MM.1S (cell line): ENCODE measurements around the gene CEP72.

Source experiments
- DNase-seq: peaks from one replicate; pipeline ENCODE4 v3.0.0-alpha.2; 2015
- H2AFZ ChIP-seq: fragments of 300-600 bp; sonication (generic); 2 replicates; pipeline ENCODE4 v1.6.0; 2016; ENCODE audit warnings: antibody characterized with exemption, low read length
- H3F3A ChIP-seq: fragments of 300-600 bp; sonication (generic); 2 replicates; pipeline ENCODE4 v1.6.1; 2016; ENCODE audit warnings: mild to moderate bottlenecking, antibody characterized with exemption, low read length, moderate library complexity, mixed read lengths; ENCODE audit not compliant: insufficient read depth
- H3K27ac ChIP-seq: fragments of 300-600 bp; sonication (generic); 2 replicates; pipeline ENCODE4 v1.5.1; 2016; ENCODE audit warnings: mild to moderate bottlenecking, low read length
- H3K27me3 ChIP-seq: fragments of 300-600 bp; sonication (generic); replicated peaks from 2 replicates; pipeline ENCODE4 v1.6.0; 2016; ENCODE audit warnings: low read length; ENCODE audit not compliant: insufficient read depth
- H3K36me3 ChIP-seq: fragments of 300-600 bp; sonication (generic); replicated peaks from 2 replicates; pipeline ENCODE4 v1.6.1; 2016; ENCODE audit warnings: mild to moderate bottlenecking, low read length, mixed read lengths; ENCODE audit not compliant: insufficient read depth
- H3K4me1 ChIP-seq: fragments of 300-600 bp; sonication (generic); 2 replicates; pipeline ENCODE4 v1.6.1; 2016; ENCODE audit warnings: low read length, mixed read lengths
- H3K4me2 ChIP-seq: fragments of 300-600 bp; sonication (generic); 2 replicates; pipeline ENCODE4 v1.6.0; 2016; ENCODE audit warnings: low read depth, low read length
- H3K4me3 ChIP-seq: fragments of 300-600 bp; sonication (generic); 2 replicates; pipeline ENCODE4 v1.5.1; 2016; ENCODE audit warnings: low read length, mixed read lengths
- H3K79me2 ChIP-seq: fragments of 300-600 bp; sonication (generic); 2 replicates; pipeline ENCODE4 v1.6.1; 2016; ENCODE audit warnings: mixed run types, low read length, mixed read lengths
- H3K9ac ChIP-seq: fragments of 300-600 bp; sonication (generic); 2 replicates; pipeline ENCODE4 v1.6.1; 2016; ENCODE audit warnings: low read length, mixed read lengths
- H3K9me2 ChIP-seq: fragments of 300-600 bp; sonication (generic); replicated peaks from 2 replicates; pipeline ENCODE4 v1.6.1; 2016; ENCODE audit warnings: mild to moderate bottlenecking, low read length, mixed read lengths; ENCODE audit not compliant: insufficient read depth
- H3K9me3 ChIP-seq: fragments of 300-600 bp; sonication (generic); replicated peaks from 2 replicates; pipeline ENCODE4 v1.6.1; 2016; ENCODE audit warnings: mild to moderate bottlenecking, low read length, mixed read lengths; ENCODE audit not compliant: insufficient read depth
- H4K20me1 ChIP-seq: fragments of 300-600 bp; sonication (generic); 2 replicates; pipeline ENCODE4 v1.6.1; 2016; ENCODE audit warnings: mild to moderate bottlenecking, low read length, moderate library complexity, mixed read lengths; ENCODE audit not compliant: insufficient read depth
- CTCF ChIP-seq: fragments of 300-600 bp; sonication (generic); IDR thresholded peaks from 2 replicates; pipeline ENCODE4 v1.5.1; 2016; ENCODE audit warnings: antibody characterized with exemption, low read length, mixed read lengths
- EZH2 ChIP-seq: fragments of 300-600 bp; sonication (generic); optimal IDR thresholded peaks from 2 replicates; pipeline ENCODE3; 2017; ENCODE audit warnings: low read depth, mild to moderate bottlenecking, antibody characterized with exemption, low read length, mixed read lengths
- EZH2phosphoT487 ChIP-seq: fragments of 300-600 bp; sonication (generic); IDR thresholded peaks from 2 replicates; pipeline ENCODE4 v1.6.1; 2018; ENCODE audit warnings: antibody characterized with exemption, low read length

The CEP72 gene

GRCh38 chr5:585962-586628 is 26.0 kb upstream of the CEP72 start:
- Histone ChIP-seq H3K4me1 (peaks cover 20% of the 10 kb centered on the region), H3K9me3 (no peaks in the 10 kb centered on the region), H3K36me3 (no peaks in the 10 kb centered on the region), H3K27me3 (no peaks in the 10 kb centered on the region), H3K9ac (no peak overlapping the region), H3K27ac (no peak overlapping the region), H3K9me2 (no peaks in the 10 kb centered on the region), H3K4me2 (no peak overlapping the region), H3F3A (peaks cover 11% of the 10 kb centered on the region), H3K4me3 (no peak overlapping the region), H2AFZ (no peak overlapping the region), H4K20me1 (no peaks in the 10 kb centered on the region), H3K79me2 (no peaks in the 10 kb centered on the region)
- DNase-seq = no peak
- TF ChIP-seq CTCF = no peak
- no peak for TF ChIP-seq EZH2phosphoT487
- TF ChIP-seq EZH2 = no peak

GRCh38 chr5:586751-587285 is 25.3 kb upstream of the CEP72 start:
- H3K4me3 ChIP-seq = no peak overlapping the region
- H2AFZ ChIP-seq = no peak overlapping the region
- H3K79me2 ChIP-seq = no peaks in the 10 kb centered on the region
- H3K27ac ChIP-seq = no peak overlapping the region
- no peaks in the 10 kb centered on the region for H3K27me3 ChIP-seq
- no peaks in the 10 kb centered on the region for H4K20me1 ChIP-seq
- H3K36me3 ChIP-seq = no peaks in the 10 kb centered on the region
- H3K9ac ChIP-seq = no peak overlapping the region
- H3K9me2 ChIP-seq = no peaks in the 10 kb centered on the region
- no peak overlapping the region for H3K4me2 ChIP-seq
- TF ChIP-seq EZH2 = no peak
- no peak for TF ChIP-seq CTCF
- no peak for TF ChIP-seq EZH2phosphoT487
- peaks cover 18% of the 10 kb centered on the region for H3F3A ChIP-seq
- no peaks in the 10 kb centered on the region for H3K9me3 ChIP-seq
- peaks cover 27% of the 10 kb centered on the region for H3K4me1 ChIP-seq
- DNase-seq = no peak

- H3K4me2 ChIP-seq = no peak overlapping the region
- H4K20me1 ChIP-seq = no peaks in the 10 kb centered on the region
- no peaks in the 10 kb centered on the region for H3K36me3 ChIP-seq
- H3K9me2 ChIP-seq = no peaks in the 10 kb centered on the region
- H2AFZ ChIP-seq = no peak overlapping the region
- no peak overlapping the region for H3K4me3 ChIP-seq
- H3K9ac ChIP-seq = no peak overlapping the region
- peaks cover 18% of the 10 kb centered on the region for H3F3A ChIP-seq
- H3K27ac ChIP-seq = no peak overlapping the region
- peaks cover 33% of the 10 kb centered on the region for H3K4me1 ChIP-seq
- H3K79me2 ChIP-seq = no peaks in the 10 kb centered on the region
- H3K27me3 ChIP-seq = no peaks in the 10 kb centered on the region
- DNase-seq = no peak
- H3K9me3 ChIP-seq = no peaks in the 10 kb centered on the region
- TF ChIP-seq EZH2 (no peak), CTCF (no peak), EZH2phosphoT487 (no peak)
Measured at GRCh38 chr5:587403-587802, 24.7 kb upstream of the CEP72 start.
